Peyer's patch (tissue), 4 donors: Measurements from ENCODE around the gene VIPR1. TPM values are rescaled to one million over a fixed set of nuclear protein-coding genes. Genes with fewer than 3 reads are reported as not detected.
"Not testable (repeated sequence)": the region's sequence is repeated elsewhere in the genome, so short reads cannot be mapped to it uniquely, and the experiment has no call there.

ENCODE experiments used
- DNase-seq, 3 donors: peaks; one replicate each; pipeline ENCODE4 v3.0.0-alpha.2; 2017 to 2019
- H3K27ac ChIP-seq, 4 donors: fragments of 200-600 bp; sonication (generic); one replicate each; pipeline ENCODE4 v1.5.1; 2016 to 2019
- H3K27me3 ChIP-seq, 2 donors: fragments of 200-600 bp; sonication (generic); one replicate each; pipeline ENCODE4 v1.5.1; 2019
- H3K36me3 ChIP-seq, 3 donors: fragments of 200-600 bp; sonication (generic); one replicate each; pipeline ENCODE4 v1.5.1; 2016 to 2019
- H3K4me1 ChIP-seq, 4 donors: fragments of 200-600 bp; sonication (generic); one replicate each; pipeline ENCODE4 v1.5.1; 2016 to 2019
- H3K4me3 ChIP-seq, 4 donors: fragments of 200-600 bp; sonication (generic); 1 replicate in 3 of 4; 2 replicates in 1 of 4; pipeline ENCODE4 v1.5.1; 2016 to 2019; ENCODE audit warnings: mild to moderate bottlenecking in 1 of 4
- H3K9me3 ChIP-seq, 4 donors: fragments of 200-600 bp; sonication (generic); one replicate each; pipeline ENCODE4 v1.5.1; 2016 to 2019; ENCODE audit warnings: mild to moderate bottlenecking in 1 of 4
- POLR2A ChIP-seq, 2 donors: fragments of 450-650 bp; IDR thresholded peaks; one replicate each; pipeline ENCODE4 v1.5.1; 2017; ENCODE audit warnings: antibody characterized with exemption in 2 of 2, mild to moderate bottlenecking in 2 of 2, moderate library complexity in 2 of 2
- total RNA-seq, 4 donors: library from RNA; depleted of rRNA; stranded (reverse); fragments of >200 nt; gene quantifications; one replicate each; pipeline ENCODE4 v1.1.0, GENCODE V29; 2016
- TF ChIP-seq, protein P1 (sequence below), 6 experiments: fragments of 450-650 bp in 4 of 6; fragments of 200-600 bp in 2 of 6; sonication (generic) in 1 of 6; IDR thresholded peaks; one replicate each; pipeline ENCODE4 v1.5.1; 2017 to 2019; ENCODE audit warnings: antibody characterized with exemption in 6 of 6, mild to moderate bottlenecking in 3 of 6, moderate library complexity in 1 of 6

VIPR1 gene
- total RNA-seq, 4 donors from 2014 or later = 52.8 to 320 (median 270) TPM

DNA sequence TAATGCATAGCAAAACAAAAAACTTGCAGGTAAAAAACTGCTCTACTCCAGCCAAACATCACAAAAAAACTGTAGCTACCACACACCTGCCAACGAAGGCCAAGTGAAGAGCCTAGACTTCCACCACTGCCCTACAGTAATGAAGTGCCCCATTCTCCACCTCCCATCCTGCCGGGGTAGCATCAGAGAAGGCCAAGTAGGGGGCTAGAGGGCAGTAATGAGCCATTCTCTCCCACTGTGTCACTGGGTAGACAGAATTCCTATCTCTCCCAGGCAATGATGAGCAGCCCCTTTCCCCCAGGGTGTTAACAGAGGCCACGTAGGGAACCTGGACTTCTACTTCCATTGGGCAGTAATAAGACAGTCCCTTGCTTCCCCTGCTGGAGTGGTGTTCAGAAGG, 69.8 kb downstream of the VIPR1 start:
- H3K36me3 ChIP-seq = peaks cover 0 to 17% (median 0%) of the 10 kb centered on the region in 3 donors

DNA sequence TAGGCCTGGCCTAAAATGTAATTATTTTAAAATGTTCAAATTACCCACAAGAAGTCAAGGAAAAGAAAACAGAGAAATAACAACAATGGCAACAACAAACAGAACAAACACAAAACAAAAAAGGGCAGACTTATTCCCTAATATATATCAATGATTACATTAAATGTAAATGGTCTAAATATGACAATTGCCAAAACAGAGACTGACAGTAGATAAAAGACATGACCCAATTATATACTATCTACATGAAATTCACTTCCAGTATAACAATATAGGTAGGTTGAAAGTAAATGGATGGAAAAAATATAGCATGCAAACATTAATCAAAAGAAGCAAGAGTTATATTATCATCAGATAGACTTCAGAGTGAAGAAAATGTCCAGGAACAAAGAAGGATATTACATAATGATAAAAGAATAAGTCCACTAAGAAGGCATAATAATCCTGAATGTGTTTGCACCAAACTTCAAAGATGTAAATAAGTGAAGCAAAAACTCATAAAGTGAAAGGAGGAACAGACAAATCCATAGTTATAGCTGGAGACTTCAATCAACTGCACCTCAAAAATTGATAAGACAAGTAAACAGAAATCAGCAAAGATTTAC, 72.8 kb downstream of the VIPR1 start:
- TF ChIP-seq, protein P1, sequence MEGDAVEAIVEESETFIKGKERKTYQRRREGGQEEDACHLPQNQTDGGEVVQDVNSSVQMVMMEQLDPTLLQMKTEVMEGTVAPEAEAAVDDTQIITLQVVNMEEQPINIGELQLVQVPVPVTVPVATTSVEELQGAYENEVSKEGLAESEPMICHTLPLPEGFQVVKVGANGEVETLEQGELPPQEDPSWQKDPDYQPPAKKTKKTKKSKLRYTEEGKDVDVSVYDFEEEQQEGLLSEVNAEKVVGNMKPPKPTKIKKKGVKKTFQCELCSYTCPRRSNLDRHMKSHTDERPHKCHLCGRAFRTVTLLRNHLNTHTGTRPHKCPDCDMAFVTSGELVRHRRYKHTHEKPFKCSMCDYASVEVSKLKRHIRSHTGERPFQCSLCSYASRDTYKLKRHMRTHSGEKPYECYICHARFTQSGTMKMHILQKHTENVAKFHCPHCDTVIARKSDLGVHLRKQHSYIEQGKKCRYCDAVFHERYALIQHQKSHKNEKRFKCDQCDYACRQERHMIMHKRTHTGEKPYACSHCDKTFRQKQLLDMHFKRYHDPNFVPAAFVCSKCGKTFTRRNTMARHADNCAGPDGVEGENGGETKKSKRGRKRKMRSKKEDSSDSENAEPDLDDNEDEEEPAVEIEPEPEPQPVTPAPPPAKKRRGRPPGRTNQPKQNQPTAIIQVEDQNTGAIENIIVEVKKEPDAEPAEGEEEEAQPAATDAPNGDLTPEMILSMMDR (IDR thresholded peaks at IDR 0.05) = no peak
- no peak for TF ChIP-seq POLR2A (IDR thresholded peaks at IDR 0.05)
- Histone ChIP-seq H3K36me3 (no peaks in the 10 kb centered on the region), H3K27ac (no peak overlapping the region), H3K4me3 (no peak overlapping the region), H3K4me1 (peaks cover 0 to 8% (median 0%) of the 10 kb centered on the region in 4 donors), H3K9me3 (no peaks in the 10 kb centered on the region), H3K27me3 (no peaks in the 10 kb centered on the region)
- DNase-seq = no peak

More for the DNA sequence above, 69.8 kb downstream of the VIPR1 start:
- Histone ChIP-seq H3K27ac (no peak overlapping the region), H3K9me3 (no peaks in the 10 kb centered on the region), H3K4me3 (no peak overlapping the region), H3K4me1 (no peaks in the 10 kb centered on the region), H3K27me3 (no peaks in the 10 kb centered on the region)
- peak in 1 of 3 donors; percentile 68 for DNase-seq
- TF ChIP-seq, protein P1 (IDR thresholded peaks at IDR 0.05) = peak in 4 of 6 experiments; percentile 26 to 44 (median 32)
- TF ChIP-seq POLR2A (IDR thresholded peaks at IDR 0.05) = no peak

DNA sequence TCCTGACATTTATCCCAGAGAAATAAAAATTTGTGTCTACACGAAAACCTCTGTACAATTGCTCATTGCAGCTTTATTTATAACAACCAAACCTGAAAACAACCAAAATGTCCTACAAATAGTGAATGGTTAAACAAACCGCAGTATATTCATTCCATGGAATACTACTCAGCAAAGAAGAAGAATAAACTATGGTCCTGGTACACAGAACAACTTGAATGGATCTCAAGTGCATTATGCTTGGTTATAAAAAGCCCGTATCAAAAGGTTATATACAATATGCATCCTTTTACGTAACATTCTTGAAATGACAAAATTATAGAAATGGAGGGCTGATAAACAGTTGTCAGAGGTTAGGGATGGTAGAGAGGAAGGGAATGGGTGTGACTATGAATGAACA, 75.6 kb downstream of the VIPR1 start:
- Histone ChIP-seq H3K9me3 (no peaks in the 10 kb centered on the region), H3K4me1 (peaks cover 0 to 22% (median 6%) of the 10 kb centered on the region in 4 donors), H3K36me3 (no peaks in the 10 kb centered on the region), H3K4me3 (no peak overlapping the region), H3K27ac (no peak overlapping the region), H3K27me3 (no peaks in the 10 kb centered on the region)
- no peak for DNase-seq
- TF ChIP-seq POLR2A (IDR thresholded peaks at IDR 0.05) = no peak
- TF ChIP-seq, protein P1 (IDR thresholded peaks at IDR 0.05) = no peak

DNA sequence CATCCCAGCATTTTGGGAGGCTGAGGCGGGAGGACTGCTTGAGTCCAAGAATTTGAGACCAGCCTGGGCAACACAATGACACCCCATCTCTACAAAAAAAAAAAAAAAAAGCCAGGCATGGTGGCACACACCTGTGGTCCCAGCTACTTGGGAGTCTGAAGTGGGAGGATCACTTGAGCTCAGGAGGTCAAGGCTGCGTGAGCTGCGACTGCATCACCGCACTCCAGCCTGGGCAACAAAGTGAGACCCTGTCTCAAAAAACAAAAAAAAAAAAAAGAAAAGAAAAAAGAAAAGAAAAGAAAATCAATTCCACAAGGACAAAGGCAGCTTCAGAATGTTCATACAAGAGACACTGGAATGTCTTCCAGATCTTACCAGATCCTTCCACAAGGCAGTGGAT, 76.9 kb downstream of the VIPR1 start:
- H3K27ac ChIP-seq, DNase-seq, H3K36me3 ChIP-seq, H3K9me3 ChIP-seq, H3K4me3 ChIP-seq, H3K27me3 ChIP-seq: not testable (repeated sequence)
- peaks cover 0 to 22% (median 6%) of the 10 kb centered on the region in 4 donors for H3K4me1 ChIP-seq

DNA sequence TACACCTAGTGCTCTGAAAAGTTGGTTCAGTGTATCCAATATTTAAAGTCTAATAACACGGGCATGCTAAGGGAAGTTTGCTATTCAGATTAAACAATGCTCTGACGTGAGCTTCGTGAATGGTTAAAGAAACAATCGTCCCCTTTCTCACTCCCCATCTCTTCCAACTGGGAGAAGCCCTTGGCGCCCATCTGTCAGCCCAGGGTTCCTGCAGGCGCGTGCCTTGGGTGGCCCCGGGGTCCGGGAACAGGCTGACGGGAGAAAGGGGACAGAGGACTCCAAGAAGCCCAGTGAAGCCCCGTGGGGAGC, 78.9 kb downstream of the VIPR1 start:
- no peaks in the 10 kb centered on the region for H3K36me3 ChIP-seq
- TF ChIP-seq, protein P1 (IDR thresholded peaks at IDR 0.05) = no peak
- TF ChIP-seq POLR2A (IDR thresholded peaks at IDR 0.05) = no peak
- H3K9me3 ChIP-seq = no peaks in the 10 kb centered on the region
- peak overlapping the region; percentile 72 to 94 (median 78) for H3K4me3 ChIP-seq
- peak overlapping the region; percentile 87 to 97 (median 91) for H3K27ac ChIP-seq
- no peaks in the 10 kb centered on the region for H3K27me3 ChIP-seq
- peaks cover 0 to 22% (median 6%) of the 10 kb centered on the region in 4 donors for H3K4me1 ChIP-seq
- no peak for DNase-seq

DNA sequence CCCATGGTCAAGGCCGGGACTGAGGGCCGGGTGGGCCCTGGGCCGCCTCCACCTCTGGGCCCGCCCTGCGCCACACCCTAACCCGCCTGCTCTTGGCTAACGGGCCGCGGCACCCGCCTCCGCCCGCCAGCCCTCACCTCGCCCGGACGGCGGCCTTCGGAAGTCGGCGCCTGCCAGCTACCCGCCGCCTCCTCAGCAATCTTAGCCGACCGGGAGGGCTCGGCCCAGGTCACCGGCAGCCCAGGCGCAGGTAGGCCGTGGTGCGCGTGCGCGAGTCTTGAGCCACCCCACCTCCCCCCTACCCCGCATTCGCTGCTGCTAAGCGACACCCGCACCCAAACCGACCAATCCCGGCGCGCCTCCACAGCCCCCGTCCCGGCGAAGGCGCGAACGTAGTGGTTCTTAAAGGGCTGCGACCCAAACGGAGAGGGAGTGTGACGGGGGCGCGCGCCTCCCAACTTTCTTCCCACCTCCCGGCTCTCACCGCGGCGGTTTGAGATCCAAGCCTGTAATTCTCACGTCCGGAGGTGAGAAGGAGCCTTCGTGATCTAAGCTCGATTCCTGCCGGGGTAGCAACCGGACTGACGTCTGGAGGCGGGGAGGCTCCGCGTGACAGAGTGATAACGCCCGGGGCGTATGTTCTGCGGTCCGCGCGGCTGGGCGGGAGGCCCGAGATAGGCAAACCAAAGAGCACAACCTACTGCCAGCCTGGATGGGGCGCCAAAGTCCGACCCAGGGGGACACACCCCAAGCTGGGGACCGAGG, 79.4 kb downstream of the VIPR1 start, which contains the start of gene SEC22C:
SEC22C (minus strand) TSS at position 259 of the 765 bp plus-strand sequence. CDS start 12,921 bp downstream, outside the sequence.
- Histone ChIP-seq H3K27ac (peak within 1 kb of the TSS; percentile 87 to 97 (median 91)), H3K9me3 (no peaks in the 10 kb centered on the region), H3K4me3 (peak within 1 kb of the TSS; percentile 72 to 94 (median 78)), H3K27me3 (no peaks in the 10 kb centered on the region), H3K36me3 (no peaks in the 10 kb centered on the region), H3K4me1 (peaks cover 0 to 22% (median 6%) of the 10 kb centered on the region in 4 donors)
- TF ChIP-seq, protein P1 (IDR thresholded peaks at IDR 0.05) = peak in 5 of 6 experiments; percentile 2 to 39 (median 26)
- peak; percentile 57 to 82 for TF ChIP-seq POLR2A (IDR thresholded peaks at IDR 0.05)
- DNase-seq = peak; percentile 96 to 98 (median 96)
